ENCODE data around the gene PRSS27. TPM values are rescaled to one million over a fixed set of nuclear protein-coding genes. Genes with fewer than 3 reads are reported as not detected.

The PRSS27 gene
- total and polyA plus RNA-seq, 2 of the 8 experiments (the other 6 are each of a cell fraction or from before 2014, with no cell fraction given), result 1.3 to 7.5 TPM

DNA sequence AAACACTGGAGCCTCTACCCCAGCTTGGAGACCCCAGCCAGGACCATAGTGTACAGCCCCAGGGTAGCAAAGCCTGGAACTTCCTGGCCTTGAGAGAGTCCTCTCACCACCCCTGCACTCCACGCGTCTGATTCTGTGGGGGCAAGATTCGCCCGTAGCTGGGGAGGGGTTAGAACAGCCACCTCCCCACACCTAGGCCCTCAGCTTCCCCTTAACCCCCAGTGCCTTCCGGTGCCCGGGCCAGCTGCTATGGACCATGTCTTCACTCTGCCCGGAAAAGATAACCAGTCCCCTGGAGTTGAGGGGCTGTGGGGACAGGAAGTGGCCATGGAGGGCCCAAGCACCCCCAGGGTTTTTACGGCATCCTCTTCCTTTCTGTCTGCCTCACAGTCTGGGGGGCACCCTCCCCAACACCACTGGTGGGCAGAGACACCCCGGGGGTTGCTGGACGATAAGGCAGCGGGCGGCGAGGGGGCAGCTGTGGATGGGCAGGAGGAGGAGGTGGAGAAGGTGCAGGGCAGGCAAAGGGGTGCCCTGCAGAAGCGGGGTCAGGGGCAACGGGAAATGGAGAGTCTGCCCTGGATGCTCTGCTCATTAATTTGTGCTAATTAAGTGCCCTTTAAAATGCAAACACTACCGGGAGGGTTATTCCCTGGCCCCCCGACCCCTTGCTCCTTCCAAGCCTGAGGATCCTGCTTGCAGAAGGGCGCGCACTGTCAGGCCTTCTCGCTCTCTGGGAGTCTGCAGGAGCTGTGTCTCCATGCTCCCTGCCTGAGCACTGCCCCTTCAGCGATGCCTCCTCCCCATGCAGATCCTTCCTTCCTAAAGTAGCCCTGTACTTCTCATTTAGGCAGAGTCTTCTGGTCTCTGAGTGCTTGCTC, 2.4 kb downstream of the PRSS27 start (continued):
- TF ChIP-seq SIN3A (conservative IDR thresholded peaks at IDR 0.05 in 1 of 2, IDR thresholded peaks at IDR 0.05 in 1 of 2; ENCODE audit: low read depth in 1 of 2, low read length in 2 of 2), result no peak
